Motor neuron (in vitro differentiated cells): ENCODE data around the gene SLC6A16. TPM values are rescaled to one million over a fixed set of nuclear protein-coding genes. Genes with fewer than 3 reads are reported as not detected.
"Not testable (repeated sequence)": the region's sequence is repeated elsewhere in the genome, so short reads cannot be mapped to it uniquely, and the experiment has no call there.

ENCODE experiments used
- ATAC-seq, 8 experiments: fragments of 200-7000 bp; cut with Tn5 transposase; replicated peaks in 6 of 8; 2 replicates each; pipeline ENCODE4 v1.8.0; 2021; ENCODE audit warnings: mild to moderate bottlenecking in 8 of 8, moderate library complexity in 8 of 8
- H3K27ac ChIP-seq, 2 donors: fragments of 250-450 bp; sonication (Bioruptor Pico); 2 replicates each; pipeline ENCODE4 v1.9.0; 2021; ENCODE audit warnings: antibody characterized with exemption in 2 of 2, mild to moderate bottlenecking in 2 of 2, moderate library complexity in 1 of 2
- H3K4me1 ChIP-seq, 2 donors: fragments of 250-450 bp; sonication (Bioruptor Pico); replicated peaks in 1 of 2; 2 replicates each; pipeline ENCODE4 v1.6.1; 2021; ENCODE audit warnings: antibody characterized with exemption in 2 of 2, mild to moderate bottlenecking in 2 of 2, moderate library complexity in 1 of 2
- H3K4me3 ChIP-seq, 5 donors: fragments of 250-450 bp; sonication (Bioruptor Pico); 2 replicates each; pipeline ENCODE4 v1.9.0; 2021; ENCODE audit warnings: antibody characterized with exemption in 5 of 5, mild to moderate bottlenecking in 5 of 5, moderate library complexity in 4 of 5
- WGBS, 10 experiments: fragments of 450-650 bp; shearing (Covaris generic); methylation state at CpG; one replicate each; pipeline ENCODE4 v1.0.0; 2022; 5-methylcytosine and 5-hydroxymethylcytosine counted together
- in situ Hi-C, 9 experiments: fragments of 400-800 bp; cut with MboI; loops; one replicate each; pipeline ENCODE4 v1.15.0; 2021; ENCODE audit warnings: low sequenced_read_pairs in 9 of 9, low pct_unique_long_range_greater_than_20kb in 2 of 9; ENCODE audit not compliant: unreplicated experiment in 9 of 9
- total RNA-seq, 8 experiments: library from RNA; unstranded; fragments of 300-600 nt; gene quantifications; 2 replicates each; pipeline versions ENCODE4 v1.2.3 to v1.2.4, GENCODE V29; 2022

Gene SLC6A16
- total RNA-seq, 8 experiments from 2014 or later: 0.51 to 2.4 (median 1.1) TPM

DNA sequence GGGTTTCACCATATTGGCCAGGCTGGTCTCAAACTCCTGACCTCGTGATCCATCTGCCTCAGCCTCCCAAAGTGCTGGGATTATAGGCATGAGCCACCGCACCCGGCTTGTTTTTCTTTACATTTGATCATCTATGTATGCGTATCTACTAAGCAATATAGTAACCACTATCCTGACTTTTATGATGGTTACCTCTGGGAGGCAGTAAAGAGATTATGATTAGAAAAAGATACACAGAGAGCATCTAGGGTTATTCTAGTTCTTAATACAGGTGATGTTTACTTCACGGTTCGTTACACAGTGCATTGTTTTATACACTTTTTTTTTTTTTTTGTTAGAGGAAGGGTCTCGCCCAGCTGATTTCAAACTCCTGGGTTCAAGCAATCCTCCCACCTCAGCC is 18.3 kb downstream of the SLC6A16 start:
- H3K4me3 ChIP-seq, ATAC-seq, H3K4me1 ChIP-seq, H3K27ac ChIP-seq, in situ Hi-C loops: not testable (repeated sequence)
- WGBS, 10 experiments: 0 to 100% (median 75%) methylated on average over 1 to 5 of the region's 7 CpGs; no CpG with 5 or more reads in 3 of the 10 experiments

DNA sequence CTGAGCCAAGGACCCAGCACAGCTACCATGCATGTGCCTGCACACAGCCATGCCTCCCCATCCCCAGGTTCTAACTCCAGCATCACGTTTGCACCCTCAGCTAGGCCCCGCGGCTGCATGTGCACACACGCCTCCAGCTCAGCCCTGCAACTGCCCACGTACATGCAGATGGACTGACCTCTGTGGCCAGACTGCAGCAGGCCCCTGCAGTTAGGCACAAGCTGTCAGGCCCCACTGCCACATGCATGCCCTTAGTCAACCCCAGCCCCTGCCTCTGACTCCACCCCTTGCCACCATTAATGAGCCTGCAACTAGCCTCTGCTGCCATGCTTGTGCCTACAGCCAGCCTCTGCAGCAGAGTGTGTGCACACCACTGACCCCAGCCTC is 23.1 kb downstream of the SLC6A16 start:
- no peak for ATAC-seq
- H3K27ac ChIP-seq: no peak overlapping the region
- in situ Hi-C loops: no loop called here
- no peak overlapping the region for H3K4me3 ChIP-seq
- no peaks in the 10 kb centered on the region for H3K4me1 ChIP-seq
- 80% methylated on average over 1 of the region's 5 CpGs; no CpG with 5 or more reads in 9 of the 10 experiments for WGBS, 10 experiments

DNA sequence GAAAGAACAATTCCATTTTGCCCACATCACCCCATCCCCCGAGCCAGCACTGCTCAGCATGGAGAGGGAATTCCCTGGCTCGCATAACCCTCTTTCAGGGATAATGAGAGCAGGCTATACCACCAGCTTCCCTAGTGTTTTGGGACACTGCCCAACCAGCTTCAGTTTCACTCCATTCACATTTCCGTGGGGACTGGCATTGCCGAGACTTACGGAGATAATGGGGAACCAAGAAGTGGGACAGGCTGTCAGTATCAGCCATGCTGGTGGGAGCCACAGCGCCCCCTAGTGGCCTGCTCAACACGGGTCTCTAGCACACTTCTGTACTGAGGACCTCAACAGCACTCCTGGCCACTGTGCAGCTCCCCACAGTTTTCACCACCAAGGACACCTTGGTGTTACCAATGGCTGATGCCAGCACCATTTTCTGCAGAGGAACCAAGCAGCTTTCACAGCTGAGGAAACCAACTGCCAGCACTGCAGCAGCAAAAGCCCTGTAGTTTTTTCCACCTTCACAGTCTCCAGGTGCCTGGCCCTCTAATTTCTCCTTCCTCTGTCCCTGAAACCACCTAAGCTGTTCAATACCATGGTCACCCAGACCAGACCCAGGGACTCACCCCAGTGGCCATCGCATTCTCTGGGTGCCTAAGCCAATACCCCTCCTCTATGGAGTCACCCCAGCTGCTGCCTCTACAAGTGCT is 23.7 kb downstream of the SLC6A16 start:
- Histone ChIP-seq H3K4me1 (no peaks in the 10 kb centered on the region), H3K4me3 (no peak overlapping the region), H3K27ac (no peak overlapping the region)
- 0 to 80% (median 43%) methylated on average over 1 to 5 of the region's 8 CpGs; no CpG with 5 or more reads in 4 of the 10 experiments for WGBS, 10 experiments
- ATAC-seq: peak; percentile 61 to 100 (median 84)
- in situ Hi-C loops: no loop called here

DNA sequence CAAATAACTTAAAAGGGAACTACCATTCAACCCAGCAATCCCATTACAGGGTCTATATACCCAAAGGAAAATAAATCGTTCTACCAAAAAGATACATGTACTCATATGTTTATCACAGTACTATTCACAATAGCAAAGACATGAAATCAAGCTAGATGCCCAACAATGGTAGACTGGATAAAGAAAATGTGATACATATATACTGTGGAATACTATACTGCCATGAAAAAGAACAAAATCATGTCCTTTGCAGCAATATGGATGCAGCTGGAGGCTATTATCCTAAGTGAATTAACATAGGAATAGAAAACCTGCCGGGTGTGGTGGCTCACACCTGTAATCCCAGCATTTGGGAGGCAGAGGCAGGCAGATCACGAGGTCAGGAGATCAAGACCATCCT is 26.3 kb downstream of the SLC6A16 start:
- 83 to 100% (median 89%) methylated on average over 1 to 3 of the region's 3 CpGs; no CpG with 5 or more reads in 3 of the 10 experiments for WGBS, 10 experiments
- in situ Hi-C loops, H3K4me3 ChIP-seq, H3K27ac ChIP-seq, ATAC-seq, H3K4me1 ChIP-seq: not testable (repeated sequence)

DNA sequence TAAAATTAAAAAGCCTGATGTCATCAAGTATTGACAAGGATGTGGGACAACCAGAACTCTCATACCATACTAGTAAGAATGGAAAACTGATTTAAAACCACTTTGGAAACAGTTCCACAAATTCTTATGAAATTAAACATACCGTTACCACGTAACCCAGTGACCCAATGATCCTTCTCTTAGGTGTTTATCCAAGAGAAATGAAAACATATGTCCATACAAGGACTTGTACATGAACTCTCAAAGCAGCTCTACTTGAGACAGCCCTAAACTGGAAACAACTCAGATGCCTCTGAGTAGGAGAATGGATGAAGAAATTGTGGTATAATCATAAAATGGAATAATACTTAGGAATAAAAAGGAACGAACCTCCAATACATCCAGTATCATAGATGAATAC is 27.6 kb downstream of the SLC6A16 start:
- Histone ChIP-seq H3K27ac (no peak overlapping the region), H3K4me3 (no peak overlapping the region), H3K4me1 (no peaks in the 10 kb centered on the region)
- ATAC-seq: no peak
- in situ Hi-C loops: no loop called here
- WGBS, 10 experiments: 19 to 89% (median 83%) methylated on average over 1 to 3 of the region's 3 CpGs; no CpG with 5 or more reads in 1 of the 10 experiments

DNA sequence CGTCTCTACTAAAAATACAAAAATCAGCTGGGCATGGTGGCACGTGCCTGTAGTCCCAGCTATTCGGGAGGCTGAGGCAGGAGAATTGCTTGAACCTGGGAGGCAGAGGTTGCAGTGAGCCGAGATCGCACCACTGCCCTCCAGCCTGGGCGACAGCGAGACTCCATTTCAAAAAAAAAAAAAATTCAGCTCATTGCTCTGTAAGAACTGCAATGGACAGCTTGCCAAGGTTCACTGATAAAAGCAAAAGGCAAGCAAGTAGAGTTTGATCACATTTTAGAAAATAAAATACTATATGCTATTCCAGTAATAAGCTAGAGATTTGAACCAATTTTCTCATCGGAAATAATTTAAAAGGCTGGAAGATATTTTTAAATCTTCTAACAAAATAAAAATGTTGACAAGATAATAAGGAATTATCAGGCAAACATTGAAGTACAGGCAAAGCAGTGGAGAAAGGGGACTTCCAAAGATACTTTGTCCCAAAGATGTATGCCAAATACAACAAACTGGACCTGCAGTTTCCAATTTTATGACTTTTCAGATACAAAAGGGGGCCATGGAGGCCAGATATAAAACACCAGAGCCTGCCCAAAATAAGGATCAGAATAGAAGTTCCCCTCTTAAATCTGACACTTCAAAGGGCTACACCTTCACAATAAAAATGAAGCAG is 29.6 kb downstream of the SLC6A16 start:
- no peak for ATAC-seq
- H3K27ac ChIP-seq: no peak overlapping the region
- no peaks in the 10 kb centered on the region for H3K4me1 ChIP-seq
- WGBS, 10 experiments: 42 to 100% (median 95%) methylated on average over 1 to 6 of the region's 8 CpGs
- H3K4me3 ChIP-seq: no peak overlapping the region
- in situ Hi-C loops: no loop called here

DNA sequence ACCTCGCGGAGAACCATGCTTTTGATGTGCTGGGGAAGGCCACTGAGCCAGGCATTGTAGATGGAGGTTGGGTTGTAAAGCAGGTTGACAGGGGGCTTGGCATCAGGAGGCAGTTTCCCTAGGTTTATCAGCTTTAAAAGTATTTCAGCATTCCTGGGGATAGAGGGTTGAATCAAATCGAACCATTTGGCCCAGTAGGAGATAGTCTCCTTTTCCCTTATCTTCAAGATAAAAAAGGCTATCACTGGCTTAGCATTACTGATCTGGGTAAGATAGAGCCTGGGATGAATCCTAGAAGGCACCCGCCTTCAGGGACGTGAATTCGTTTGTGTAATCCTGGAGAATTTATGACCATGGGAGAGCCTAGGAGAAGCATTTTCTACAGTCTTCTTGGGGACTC is 30.6 kb downstream of the SLC6A16 start:
- no peak overlapping the region for H3K27ac ChIP-seq
- 25 to 92% (median 68%) methylated on average over 3 to 5 of the region's 6 CpGs; no CpG with 5 or more reads in 4 of the 10 experiments for WGBS, 10 experiments

DNA sequence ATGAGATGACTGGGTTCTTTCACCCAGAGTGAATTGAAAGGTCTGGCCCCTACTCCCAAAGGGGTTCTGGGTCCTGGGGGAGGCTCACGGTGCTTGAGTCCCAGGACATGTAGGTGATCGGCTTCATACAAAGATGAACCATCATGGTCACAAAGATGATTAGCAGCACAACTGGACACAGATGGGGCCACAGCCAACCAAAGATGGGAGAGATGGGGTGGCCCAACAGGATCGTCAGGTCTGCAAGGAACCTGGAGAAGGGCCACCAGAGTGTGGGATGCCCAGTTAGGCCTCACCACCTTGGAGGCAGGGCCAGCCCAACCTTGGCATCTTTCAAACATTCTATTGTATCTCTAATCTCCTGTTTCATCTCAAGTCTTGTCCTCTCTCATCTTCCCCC is 34.5 kb downstream of the SLC6A16 start:
- Histone ChIP-seq H3K27ac (no peak overlapping the region), H3K4me1 (no peaks in the 10 kb centered on the region), H3K4me3 (no peak overlapping the region)
- in situ Hi-C loops: no loop called here
- 40 to 81% methylated on average over 1 to 3 of the region's 3 CpGs; no CpG with 5 or more reads in 8 of the 10 experiments for WGBS, 10 experiments
- ATAC-seq: no peak

More for the DNA sequence above, 30.6 kb downstream of the SLC6A16 start:
- Histone ChIP-seq H3K4me1 (no peaks in the 10 kb centered on the region), H3K4me3 (no peak overlapping the region)
- in situ Hi-C loops: no loop called here
- no peak for ATAC-seq

DNA sequence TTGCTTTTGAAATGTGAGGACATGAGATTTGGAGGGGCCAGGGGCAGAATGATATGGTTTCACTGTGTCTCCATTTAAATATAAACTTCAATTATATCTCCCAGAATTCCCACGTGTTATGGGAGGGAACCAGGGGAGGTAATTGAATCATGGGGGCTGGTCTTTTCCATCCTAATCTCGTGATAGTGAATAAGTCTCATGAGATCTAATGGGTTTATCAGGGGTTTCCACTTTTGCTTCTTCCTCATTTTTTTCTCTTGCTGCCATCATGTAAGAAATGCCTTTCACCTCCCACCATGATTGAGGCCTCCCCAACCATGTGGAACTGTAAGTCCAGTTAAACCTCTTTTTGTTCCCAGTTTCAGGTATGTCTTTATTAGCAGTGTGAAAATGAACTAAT is 35.7 kb downstream of the SLC6A16 start:
- H3K27ac ChIP-seq, H3K4me3 ChIP-seq, H3K4me1 ChIP-seq, ATAC-seq, in situ Hi-C loops: not testable (repeated sequence)
- 0 to 50% (median 13%) methylated on average over 1 to 2 of the region's 2 CpGs; no CpG with 5 or more reads in 5 of the 10 experiments for WGBS, 10 experiments

DNA sequence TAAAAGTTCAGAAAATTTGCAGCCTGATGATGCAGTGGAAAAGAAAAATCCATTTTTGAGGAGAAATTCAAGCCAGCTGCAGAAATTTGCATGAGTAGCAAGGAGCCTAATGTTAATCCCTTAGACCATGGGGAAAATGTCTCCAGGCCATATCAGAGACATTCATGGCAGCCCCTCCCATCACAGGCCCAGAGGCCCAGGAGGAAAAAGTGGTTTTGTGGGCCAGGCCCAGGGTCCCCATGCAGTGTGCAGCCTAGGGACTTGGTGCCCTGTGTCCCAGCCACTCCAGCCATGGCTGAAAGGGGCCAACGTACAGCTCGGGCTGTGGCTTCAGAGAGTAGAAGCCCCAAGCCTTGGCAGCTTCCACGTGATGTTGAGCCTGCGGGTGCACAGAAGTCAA is 36.8 kb downstream of the SLC6A16 start:
- 50 to 100% (median 92%) methylated on average over 1 to 2 of the region's 4 CpGs; no CpG with 5 or more reads in 6 of the 10 experiments for WGBS, 10 experiments
- in situ Hi-C loops, H3K4me1 ChIP-seq, H3K4me3 ChIP-seq, ATAC-seq, H3K27ac ChIP-seq: not testable (repeated sequence)

DNA sequence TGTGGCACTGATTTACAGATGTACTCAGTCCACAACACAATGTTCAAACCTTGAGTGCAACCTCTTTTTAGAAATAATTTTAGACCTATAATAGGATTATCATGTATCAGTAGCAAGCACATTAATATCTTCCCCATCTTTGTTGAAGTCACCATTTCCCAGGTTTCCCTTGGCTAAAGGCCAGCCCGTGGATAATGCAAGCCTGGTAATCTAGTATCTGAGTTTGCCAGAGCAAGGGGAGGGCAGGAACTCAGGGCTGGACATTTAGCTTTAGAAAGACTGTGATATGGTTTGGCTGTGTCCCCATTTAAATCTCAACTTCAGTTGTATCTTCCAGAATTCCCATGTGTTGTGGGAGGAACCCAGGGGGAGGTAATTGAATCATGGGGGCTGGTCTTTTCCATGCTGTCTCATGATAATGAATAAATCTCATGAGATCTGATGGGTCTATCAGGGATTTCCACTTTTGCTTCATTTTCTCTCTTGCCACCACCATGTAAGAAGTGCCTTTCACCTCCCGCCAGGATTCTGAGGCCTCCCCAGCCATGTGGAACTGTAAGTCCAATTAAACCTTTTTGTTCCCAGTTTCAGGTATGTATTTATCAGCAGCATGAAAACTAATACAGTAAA is 37.7 kb downstream of the SLC6A16 start:
- no peak overlapping the region for H3K4me3 ChIP-seq
- ATAC-seq: no peak
- WGBS, 10 experiments: 0 to 50% (median 0%) methylated on average over 1 to 2 of the region's 2 CpGs; no CpG with 5 or more reads in 2 of the 10 experiments
- no peak overlapping the region for H3K27ac ChIP-seq
- in situ Hi-C loops: no loop called here
- no peaks in the 10 kb centered on the region for H3K4me1 ChIP-seq

DNA sequence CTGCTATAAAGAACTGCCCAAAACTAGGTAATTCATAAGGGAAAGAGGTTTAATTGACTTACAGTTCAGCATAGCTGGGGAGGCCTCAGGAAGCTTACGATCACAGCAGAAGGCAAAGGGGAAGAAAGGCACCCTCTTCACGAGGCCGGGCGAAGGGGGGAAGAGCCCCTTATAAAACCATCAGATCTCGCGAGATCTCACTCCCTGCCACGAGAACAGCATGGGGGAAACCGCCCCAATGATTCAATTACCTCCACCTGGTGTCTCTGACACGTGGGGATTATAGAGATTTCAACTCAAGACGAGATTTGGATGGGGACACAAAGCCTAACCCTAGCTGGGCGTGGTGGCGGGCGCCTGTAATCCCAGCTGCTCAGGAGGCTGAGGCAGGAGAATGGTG is 42.8 kb downstream of the SLC6A16 start:
- H3K27ac ChIP-seq: no peak overlapping the region
- no peak overlapping the region for H3K4me3 ChIP-seq
- in situ Hi-C loops: no loop called here
- no peak for ATAC-seq
- WGBS, 10 experiments: 20 to 100% (median 83%) methylated on average over 1 to 12 of the region's 13 CpGs; no CpG with 5 or more reads in 1 of the 10 experiments
- H3K4me1 ChIP-seq: no peaks in the 10 kb centered on the region

DNA sequence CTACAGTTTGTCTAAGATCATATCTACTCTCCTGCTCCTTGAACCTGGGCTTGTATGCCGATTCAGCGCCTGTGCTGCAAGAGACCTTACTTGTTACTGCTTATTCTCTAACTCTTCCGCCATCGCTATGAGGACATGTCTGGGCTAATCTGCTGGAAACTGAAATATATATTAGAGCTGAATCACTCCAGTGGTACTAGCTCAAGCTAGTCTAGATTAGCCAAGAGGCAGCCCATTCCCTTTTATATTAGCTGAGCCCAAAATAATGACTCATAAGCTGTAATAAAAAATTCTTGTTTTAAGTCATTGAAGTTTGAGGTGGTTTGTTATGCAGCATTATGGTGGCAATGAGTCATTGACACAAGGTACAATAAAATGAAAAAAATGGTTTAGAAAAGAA is 52.8 kb downstream of the SLC6A16 start:
- Histone ChIP-seq H3K27ac (no peak overlapping the region), H3K4me3 (no peak overlapping the region), H3K4me1 (no peaks in the 10 kb centered on the region)
- 81 to 100% (median 98%) methylated on average over 2 to 4 of the region's 4 CpGs; no CpG with 5 or more reads in 2 of the 10 experiments for WGBS, 10 experiments
- ATAC-seq: peak in 4 of 8 experiments; percentile 27 to 46 (median 41)
- in situ Hi-C loops: no loop called here
